OCI-LY3 (cell line): ENCODE data around the gene SMYD3.

ENCODE experiments used
- CTCF ChIP-seq: fragments of 200-600, 300-600 bp; sonication (generic); IDR thresholded peaks from 2 replicates; pipeline ENCODE4 v1.5.1; 2014; ENCODE audit warnings: antibody characterized with exemption, low read length, low read depth
- EZH2phosphoT487 ChIP-seq: fragments of 200-600 bp; shearing (Covaris generic); IDR thresholded peaks from 2 replicates; pipeline ENCODE4 v1.6.1; 2018; ENCODE audit warnings: antibody characterized with exemption, mixed run types, low read depth

GRCh38 chr1:246274186-246274585 is 232.9 kb downstream of the SMYD3 start:
- TF ChIP-seq CTCF (no peak), EZH2phosphoT487 (no peak)
